ENCODE data around the gene ZC3H12D.
A peak's percentile ranks its signal among the peaks of the same experiment; 100 is the strongest.

The ZC3H12D gene

DNA sequence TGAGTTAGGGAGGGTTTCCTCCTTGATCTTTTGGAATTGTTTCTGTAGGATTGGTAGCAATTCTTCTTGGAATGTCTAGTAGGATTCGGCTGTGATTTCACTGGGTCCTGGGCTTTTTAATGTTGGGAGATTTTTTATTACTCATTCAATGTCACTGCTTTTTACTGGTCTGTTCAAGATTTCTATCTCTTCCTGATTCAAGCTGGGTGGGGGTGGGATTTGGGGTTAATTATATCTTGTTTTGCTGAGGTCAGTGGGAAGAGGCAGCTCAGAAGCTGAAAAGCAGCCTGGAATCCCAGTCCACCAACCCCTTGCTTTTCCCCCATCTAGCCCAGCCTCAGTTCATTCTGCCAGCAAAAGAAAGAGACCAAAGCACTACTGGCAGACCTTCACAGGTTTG is 45.2 kb downstream of the ZC3H12D start:
- DNase-seq = no peak

GRCh38 chr6:149438855-149439254 is 46.0 kb downstream of the ZC3H12D start:
- no peak for DNase-seq

DNA sequence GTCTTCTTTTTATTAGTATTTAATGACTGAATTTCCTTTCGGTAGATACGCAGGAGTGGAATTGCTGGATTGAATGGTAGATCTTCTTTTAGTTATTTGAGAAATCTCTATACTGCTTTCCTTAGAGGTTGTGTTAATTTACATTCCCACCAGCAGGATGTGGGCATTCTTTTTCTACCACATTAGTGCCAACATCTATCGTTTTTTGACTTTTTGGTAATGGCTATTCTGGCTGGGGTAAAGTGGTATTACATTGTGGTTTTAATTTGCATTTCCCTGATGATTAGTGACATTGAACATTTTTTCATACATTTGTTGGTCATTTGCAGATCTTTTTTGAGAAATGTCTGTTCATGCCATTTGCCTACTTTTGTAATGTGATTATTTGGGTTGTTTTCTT is 47.6 kb downstream of the ZC3H12D start:
- no peak for DNase-seq

GRCh38 chr6:149436647-149437046 is 48.2 kb downstream of the ZC3H12D start:
- no peak for DNase-seq

GRCh38 chr6:149435919-149436586 is 48.8 kb downstream of the ZC3H12D start:
- no peak for DNase-seq

DNA sequence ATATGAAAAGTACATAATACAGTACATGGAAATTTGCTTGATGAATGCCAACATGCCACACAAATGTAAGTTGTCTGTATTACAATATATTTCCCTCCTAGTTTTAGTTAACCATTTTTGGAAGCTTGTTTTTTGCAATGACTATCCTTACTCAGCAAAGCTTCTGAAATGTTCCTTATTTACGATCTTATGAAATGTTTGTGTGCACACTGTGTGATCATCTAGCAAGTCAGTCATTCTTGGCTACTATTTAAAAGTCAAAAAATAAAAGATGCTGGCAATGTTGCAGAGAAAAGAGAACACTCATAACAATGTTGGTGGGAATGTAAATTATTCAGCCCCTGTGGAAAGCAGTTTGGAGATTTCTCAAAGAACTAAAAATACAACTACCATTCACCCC is 50.9 kb downstream of the ZC3H12D start:
- no peak for DNase-seq

GRCh38 chr6:149433405-149433804 is 51.4 kb downstream of the ZC3H12D start:
- DNase-seq = no peak

- peak; percentile 82 to 87 for DNase-seq
Measured at GRCh38 chr6:149431905-149432775, 52.7 kb downstream of the ZC3H12D start.

DNA sequence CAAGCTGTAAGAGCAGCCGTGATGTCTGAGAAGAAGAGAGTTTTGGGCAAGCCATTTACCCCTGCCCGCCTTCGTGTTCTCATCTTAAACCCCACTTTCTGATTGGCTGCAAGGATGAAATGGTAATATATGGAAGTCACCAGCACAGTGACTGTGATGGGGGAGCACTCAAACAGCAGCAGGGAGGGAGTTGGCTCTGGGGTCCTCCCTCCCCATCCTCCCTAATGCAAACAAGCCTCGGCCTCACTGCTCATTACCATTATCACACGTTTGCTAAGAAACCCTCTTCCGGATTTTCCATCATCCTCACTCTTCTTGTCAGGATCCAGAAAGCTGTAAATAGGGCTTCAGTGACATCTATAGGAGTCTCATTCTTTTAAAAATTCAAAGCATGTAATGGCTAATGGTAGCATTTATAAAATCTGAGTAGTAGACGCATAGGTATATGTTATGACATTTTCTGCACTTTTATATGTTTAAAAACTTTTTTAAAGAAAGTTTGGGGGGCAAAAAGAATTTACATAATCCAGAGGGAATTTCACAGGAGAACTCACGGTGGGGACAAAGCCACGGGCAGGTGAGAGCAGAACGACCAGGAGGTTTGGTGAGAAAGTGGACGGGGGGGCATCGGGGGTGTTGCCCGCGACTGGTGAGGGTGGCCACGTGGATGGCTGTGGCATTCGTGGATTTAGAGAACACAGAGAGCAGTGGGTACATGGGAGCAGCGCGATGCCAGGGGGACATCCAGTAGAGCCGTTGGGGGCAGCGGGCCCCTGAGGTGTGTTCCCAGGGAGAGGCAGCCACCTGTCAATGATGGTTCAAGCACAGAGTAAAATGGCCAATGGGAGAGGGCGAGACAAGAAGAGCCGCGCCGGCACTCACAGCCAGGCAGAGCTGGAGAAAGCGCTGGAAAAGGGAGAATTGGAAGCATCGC is 55.1 kb downstream of the ZC3H12D start:
- DNase-seq = no peak

DNA sequence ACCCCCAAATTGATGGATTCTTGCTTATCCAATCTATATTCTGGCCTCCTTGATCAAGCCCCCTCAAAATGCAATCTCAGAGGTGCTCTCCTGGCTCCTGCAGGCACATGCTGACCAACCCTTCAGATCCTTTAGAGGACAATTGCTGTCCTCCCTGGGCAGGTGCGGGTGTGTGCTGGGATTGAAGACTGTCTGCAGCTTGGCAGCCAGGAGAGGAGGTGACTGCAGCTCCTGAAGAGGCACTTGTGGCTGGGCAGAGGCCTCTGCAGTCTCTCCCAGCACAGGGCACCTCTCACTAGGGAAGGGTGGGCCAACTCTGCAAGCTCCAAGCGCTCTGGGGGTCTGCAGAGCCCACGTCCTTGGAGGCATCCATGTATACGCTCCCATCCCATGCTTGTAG is 56.2 kb downstream of the ZC3H12D start:
- no peak for DNase-seq

GRCh38 chr6:149425754-149426153 is 59.1 kb downstream of the ZC3H12D start:
- no peak for DNase-seq

- DNase-seq = no peak
Measured at GRCh38 chr6:149425224-149425623, 59.6 kb downstream of the ZC3H12D start.

GRCh38 chr6:149423964-149424440 is 60.8 kb downstream of the ZC3H12D start:
- no peak for DNase-seq

DNA sequence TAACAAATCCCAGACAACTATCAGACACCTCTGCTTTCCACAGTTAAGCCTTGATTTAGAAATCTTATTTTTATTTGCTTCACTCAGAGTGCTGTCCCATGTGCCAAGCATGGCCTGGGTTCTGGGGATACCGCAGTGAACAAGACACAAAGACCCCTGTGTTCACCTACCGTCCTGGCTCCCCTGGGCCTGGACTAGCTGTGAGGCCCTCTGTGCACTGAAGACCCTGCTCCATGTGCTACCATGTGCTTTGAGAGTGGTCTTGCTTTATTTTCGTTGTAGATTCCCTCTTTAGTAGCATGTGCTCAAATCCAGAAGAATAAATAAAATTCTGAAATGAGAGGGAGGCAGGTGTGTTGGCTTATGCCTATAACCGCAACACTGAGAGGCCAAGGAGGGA is 62.2 kb downstream of the ZC3H12D start:
- no peak for DNase-seq

DNA sequence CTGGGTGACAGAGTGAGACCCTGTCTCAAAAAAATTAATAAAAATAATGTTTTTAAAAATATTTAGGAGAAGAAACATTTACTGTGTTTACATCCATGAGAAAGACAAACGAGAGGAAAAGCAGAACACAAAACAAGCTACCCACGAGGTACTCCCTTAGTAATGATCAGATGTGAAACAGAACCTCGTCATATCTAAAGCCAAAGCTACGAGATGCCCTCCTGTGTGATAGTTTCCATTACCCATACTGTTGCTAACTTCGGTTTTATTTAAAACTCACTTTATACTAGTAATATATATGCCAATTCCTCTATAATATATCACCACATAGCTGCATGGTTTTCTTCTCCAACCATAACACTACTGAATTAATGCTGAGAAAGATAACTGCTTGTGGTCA is 63.7 kb downstream of the ZC3H12D start:
- DNase-seq = no peak

- no peak for DNase-seq
Measured at GRCh38 chr6:149419696-149420404, 65.0 kb downstream of the ZC3H12D start.

DNA sequence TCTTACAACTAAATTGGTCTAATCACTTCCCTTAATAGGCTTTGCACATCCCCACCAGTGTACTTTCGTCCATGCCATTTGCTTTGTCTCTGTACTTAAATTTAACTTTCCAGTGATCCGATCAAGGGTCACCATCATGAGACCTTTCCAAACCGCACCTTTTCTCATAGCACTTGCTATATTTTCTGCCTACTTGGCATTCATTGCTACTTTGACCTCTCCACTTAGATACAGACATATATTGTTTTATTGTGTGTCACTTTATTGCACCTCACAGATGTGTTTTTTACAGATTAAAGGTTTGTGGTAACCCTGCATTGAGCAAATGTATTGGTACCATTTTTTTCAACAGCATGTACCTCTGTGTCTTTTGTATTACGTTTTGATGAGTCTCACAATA is 70.0 kb downstream of the ZC3H12D start:
- no peak for DNase-seq

GRCh38 chr6:149414009-149414408 is 70.8 kb downstream of the ZC3H12D start:
- no peak for DNase-seq

GRCh38 chr6:149410557-149410956 is 74.3 kb downstream of the ZC3H12D start:
- DNase-seq = no peak

DNA sequence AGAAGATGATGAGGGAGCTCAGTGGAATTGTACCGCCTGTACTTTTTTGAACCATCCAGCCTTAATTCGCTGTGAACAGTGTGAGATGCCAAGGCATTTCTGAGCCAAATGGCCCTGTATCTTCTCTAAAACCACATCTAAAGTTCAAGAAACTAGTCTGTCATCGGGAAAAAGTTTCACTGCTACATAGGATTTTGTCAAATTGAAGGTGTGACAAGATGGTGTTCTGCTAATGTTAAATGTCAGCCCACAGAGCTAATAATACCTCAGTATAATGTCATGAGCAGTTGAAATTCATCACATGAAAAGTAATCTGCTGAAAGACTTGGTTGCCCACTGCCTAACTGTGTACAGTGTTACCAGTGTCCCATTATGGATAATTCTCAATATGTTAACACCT is 75.2 kb downstream of the ZC3H12D start:
- no peak for DNase-seq

DNA sequence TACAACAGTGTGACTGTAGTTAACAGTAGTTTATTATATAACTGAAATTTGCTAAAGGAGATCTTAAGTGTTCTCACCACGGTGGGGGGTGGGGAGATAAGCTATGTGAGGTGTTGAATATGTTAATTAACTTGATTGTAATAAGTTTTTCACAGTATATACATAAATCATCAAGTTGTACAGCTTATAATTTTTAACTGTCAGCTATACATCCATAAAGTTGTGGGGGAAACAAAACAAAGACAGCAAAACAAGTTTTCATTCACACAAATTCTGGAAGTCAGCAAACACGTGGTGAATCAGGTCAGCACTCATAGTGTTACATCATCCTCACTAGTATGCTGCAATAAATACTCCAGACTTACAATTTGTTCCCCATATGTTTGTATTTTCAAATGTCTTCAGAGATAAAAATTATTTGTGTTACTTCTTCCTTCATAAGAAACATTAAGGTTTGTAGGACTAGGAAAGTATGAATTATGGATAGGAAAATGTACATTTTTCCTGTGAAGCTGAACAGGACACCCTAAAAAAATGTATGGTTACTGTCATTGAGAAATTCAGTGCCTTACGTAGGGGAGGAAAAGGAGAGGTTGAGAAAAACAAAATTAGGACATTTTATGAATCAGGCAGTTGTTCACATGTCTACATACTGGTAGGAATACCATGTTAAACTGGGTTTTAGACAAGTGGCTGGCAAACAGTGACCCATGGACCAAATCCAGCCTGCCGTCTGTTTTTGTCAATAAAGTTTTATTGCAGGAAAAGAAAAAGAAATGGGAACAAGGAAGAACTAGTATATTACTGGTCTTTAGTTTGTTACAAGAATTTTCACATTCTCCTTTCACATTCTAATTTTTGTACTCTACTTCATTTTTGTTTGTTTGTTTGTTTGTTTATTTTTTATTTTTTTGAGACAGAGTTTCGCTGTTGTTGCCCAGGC is 78.7 kb downstream of the ZC3H12D start:
- DNase-seq = no peak
